HepG2 (cell line): ENCODE results near the gene PRR20G. TPM values are rescaled to one million over a fixed set of nuclear protein-coding genes. Genes with fewer than 3 reads are reported as not detected.

Experiments used
- ATAC-seq: fragments of 200-7000 bp; cut with Tn5 transposase; 3 replicates; pipeline ENCODE4 v1.9.1; 2020; ENCODE audit warnings: mild to moderate bottlenecking, moderate library complexity
- BruUV-seq: library from RNA; stranded (reverse); fragments of 400-500 nt; replicated peaks from 2 replicates; lab custom pipeline; 2021; lab: Mats Ljungman, UMichigan
- CTCF ChIA-PET: fragments of 300-600 bp; formaldehyde crosslinking; extraction: SDS; loops from one replicate; lab custom pipeline; 2021; ENCODE audit warnings: low total read pairs, inconsistent platforms, low intra/inter-chr PET ratio; lab: Yijun Ruan, JAX
- POLR2A ChIA-PET: fragments of 350-600 bp; sonication (Branson Sonifier 250); formaldehyde crosslinking; loops from one replicate; lab custom pipeline; 2020; ENCODE audit warnings: antibody characterized with exemption, inconsistent platforms; lab: Yijun Ruan, JAX
- DNase-seq: peaks from one replicate; pipeline ENCODE4 v3.0.0-alpha.2; 2015; ENCODE audit warnings: low spot score
- FAIRE-seq: peaks from 3 replicates; lab custom pipeline; 2011; peaks lifted over from hg19 to GRCh38; lab: Jason Lieb, UNC
- H2AFZ ChIP-seq: one replicate; pipeline ENCODE4 v1.6.1; 2011; ENCODE audit warnings: low read length, inconsistent platforms
- H3K27ac ChIP-seq: fragments of 300-600 bp; 3 replicates; pipeline ENCODE4 v1.8.0; 2011; ENCODE audit warnings: mixed run types, mild to moderate bottlenecking, mixed read lengths, low read length, inconsistent platforms; ENCODE audit not compliant: insufficient read depth; ENCODE audit errors: extremely low read length
- H3K27me3 ChIP-seq, 2 experiments: fragments of 200-600 bp in 1 of 2; 2 replicates in 1 of 2; 3 replicates in 1 of 2; pipeline versions ENCODE4 v1.6.0 to v1.8.0; 2011; ENCODE audit warnings: low read length in 2 of 2, mild to moderate bottlenecking in 2 of 2, moderate library complexity in 2 of 2, inconsistent platforms in 1 of 2; ENCODE audit not compliant: insufficient read depth in 2 of 2, control insufficient read depth in 1 of 2
- H3K36me3 ChIP-seq, 2 experiments: fragments of 200-600 bp in 1 of 2; replicated peaks in 1 of 2; 2 replicates in 1 of 2; 3 replicates in 1 of 2; pipeline versions ENCODE4 v1.5.1 to v1.8.0; 2011; ENCODE audit warnings: low read length in 2 of 2, inconsistent platforms in 1 of 2; ENCODE audit not compliant: insufficient read depth in 2 of 2, control insufficient read depth in 1 of 2
- H3K4me1 ChIP-seq: 2 replicates; pipeline ENCODE4 v1.5.1; 2012; ENCODE audit warnings: low read length, inconsistent platforms; ENCODE audit not compliant: insufficient read depth
- H3K4me2 ChIP-seq: 2 replicates; pipeline ENCODE4 v1.6.0; 2011; ENCODE audit warnings: low read depth, low read length, inconsistent platforms
- H3K4me3 ChIP-seq, 3 experiments: fragments of 200-600 bp in 1 of 3; sonication (generic), shearing (Covaris generic) in 1 of 3; replicated peaks in 1 of 3; 2 replicates each; pipeline ENCODE4 v1.5.1; 2011 to 2016; ENCODE audit warnings: low read length in 3 of 3, inconsistent platforms in 2 of 3, low read depth in 2 of 3, mild to moderate bottlenecking in 2 of 3, control low read depth in 1 of 3, mixed read lengths in 1 of 3; ENCODE audit not compliant: insufficient read depth in 1 of 3
- H3K79me2 ChIP-seq: one replicate; pipeline ENCODE4 v1.6.1; 2011; ENCODE audit warnings: low read length, inconsistent platforms; ENCODE audit not compliant: insufficient read depth
- H3K9ac ChIP-seq: 2 replicates; pipeline ENCODE4 v1.6.0; 2011; ENCODE audit warnings: mild to moderate bottlenecking, low read depth, low read length, inconsistent platforms; ENCODE audit not compliant: insufficient read depth
- H3K9me3 ChIP-seq: 2 replicates; pipeline ENCODE4 v1.5.1; 2012; ENCODE audit warnings: mild to moderate bottlenecking, low read length
- H4K20me1 ChIP-seq: 2 replicates; pipeline ENCODE4 v1.6.0; 2011; ENCODE audit warnings: inconsistent platforms, mild to moderate bottlenecking, low read length, moderate library complexity; ENCODE audit not compliant: insufficient read depth
- CCAR2 ChIP-seq: fragments of 200-400 bp; formaldehyde crosslinking; optimal IDR thresholded peaks from 2 replicates; pipeline ENCODE3; 2018; ENCODE audit warnings: low read depth, mild to moderate bottlenecking, low read length, moderate library complexity
- E2F2 ChIP-seq: sonication (generic); formaldehyde crosslinking; IDR thresholded peaks from 2 replicates; pipeline ENCODE4 v1.4.0; 2020; ENCODE audit warnings: missing genetic modification reagents, borderline replicate concordance
- FLYWCH1 ChIP-seq: sonication (generic); formaldehyde crosslinking; IDR thresholded peaks from 2 replicates; pipeline ENCODE4 v1.8.1; 2023; ENCODE audit warnings: mild to moderate bottlenecking, missing genetic modification reagents
- GLI4 ChIP-seq: sonication (generic); formaldehyde crosslinking; IDR thresholded peaks from 2 replicates; pipeline ENCODE4 v1.5.1; 2020; ENCODE audit warnings: missing genetic modification reagents, mild to moderate bottlenecking, moderate library complexity, borderline replicate concordance
- NCOA2 ChIP-seq: sonication (generic); formaldehyde crosslinking; IDR thresholded peaks from 2 replicates; pipeline ENCODE4 v1.8.0; 2022; ENCODE audit warnings: inconsistent platforms
- SIX4 ChIP-seq: sonication (generic); formaldehyde crosslinking; IDR thresholded peaks from 2 replicates; pipeline ENCODE4 v1.4.0; 2020; ENCODE audit warnings: missing genetic modification reagents
- SP140L ChIP-seq: sonication (generic); formaldehyde crosslinking; IDR thresholded peaks from 2 replicates; pipeline ENCODE4 v1.4.0; 2020; ENCODE audit warnings: missing genetic modification reagents, borderline replicate concordance
- ZBTB43 ChIP-seq: sonication (generic); formaldehyde crosslinking; conservative IDR thresholded peaks from 2 replicates; pipeline ENCODE4 v1.4.0; 2020; ENCODE audit warnings: missing genetic modification reagents
- ZNF18 ChIP-seq: sonication (generic); formaldehyde crosslinking; IDR thresholded peaks from 2 replicates; pipeline ENCODE4 v1.8.0; 2022; ENCODE audit warnings: mild to moderate bottlenecking, missing genetic modification reagents; ENCODE audit not compliant: insufficient replicate concordance
- ZNF280B ChIP-seq: sonication (generic); formaldehyde crosslinking; IDR thresholded peaks from 2 replicates; pipeline ENCODE4 v1.5.0; 2020; ENCODE audit warnings: missing genetic modification reagents, mild to moderate bottlenecking, borderline replicate concordance
- ZNF414 ChIP-seq: sonication (generic); formaldehyde crosslinking; IDR thresholded peaks from 2 replicates; pipeline ENCODE4 v1.5.0; 2020; ENCODE audit warnings: missing genetic modification reagents
- ZNF558 ChIP-seq: sonication (generic); formaldehyde crosslinking; IDR thresholded peaks from 2 replicates; pipeline ENCODE4 v1.9.0; 2022; ENCODE audit warnings: mild to moderate bottlenecking, missing genetic modification reagents, borderline replicate concordance
- ZSCAN21 ChIP-seq: sonication (generic); formaldehyde crosslinking; IDR thresholded peaks from 2 replicates; pipeline ENCODE4 v1.8.0; 2022; ENCODE audit warnings: mild to moderate bottlenecking, missing genetic modification reagents, moderate library complexity, borderline replicate concordance
- WGBS: methylation state at CpG from one replicate; pipeline ENCODE4 v1.1.6; 2017; ENCODE audit warnings: low lambda C conversion rate; 5-methylcytosine and 5-hydroxymethylcytosine counted together
- in situ Hi-C: cut with HindIII; loops from 2 replicates; pipeline ENCODE4 v1.10.0; 2017; ENCODE audit warnings: low pct_unique_long_range_greater_than_20kb; ENCODE audit not compliant: extremely low pct_ligation_motif_present
- intact Hi-C: fragments of 100-400 bp; cut with micrococcal nuclease; formaldehyde crosslinking; loops from one replicate; pipeline ENCODE4 v1.10.0; 2022; ENCODE audit not compliant: unreplicated experiment
- polyA plus RNA-seq, 8 experiments: library from polyadenylated mRNA; depleted of rRNA in 3 of 8; stranded (reverse) in 7 of 8; unstranded in 1 of 8; fragments of >200 nt; fragmentation: Illumina TruSeq in 4 of 8; extraction: Trizol in 4 of 8; gene quantifications; 2 replicates each; pipeline versions ENCODE4 v1.2.1 to v1.2.3, GENCODE V29; 2011 to 2016; ENCODE audit warnings: low read depth in 4 of 8, missing spikeins in 1 of 8, mixed read lengths in 1 of 8; ENCODE audit not compliant: insufficient read depth in 1 of 8
- total RNA-seq, 5 experiments: library from RNA; depleted of rRNA; stranded (reverse); fragments of >200 nt; fragmentation: Illumina TruSeq; extraction: Trizol; gene quantifications; 2 replicates each; pipeline ENCODE4 v1.2.3, GENCODE V29; 2016; ENCODE audit warnings: low read depth in 1 of 5

Gene PRR20G
- total and polyA plus RNA-seq, 2 of the 13 experiments (the other 11 are each of a cell fraction or from before 2014, with no cell fraction given), result not detected

- no peak for TF ChIP-seq ZBTB43
Observed at GRCh38 chr3:127307112-127307835, 19.4 kb upstream of the PRR20G start (continued).

- Histone ChIP-seq H3K4me3 (no peak overlapping the region), H3K36me3 (no peaks in the 10 kb centered on the region), H3K27ac (no peak overlapping the region), H4K20me1 (no peaks in the 10 kb centered on the region), H3K4me1 (peaks cover 11% of the 10 kb centered on the region), H3K4me2 (no peak overlapping the region), H3K27me3 (peaks cover 8 to 18% of the 10 kb centered on the region in 2 experiments; a peak in 3 of 5 replicates)
- FAIRE-seq (no peak), DNase-seq (no peak)
- in situ Hi-C loops, result no loop called here
- CTCF ChIA-PET, result no interaction called here
- intact Hi-C loops, result no loop called here
- no TSS peak for BruUV-seq
- no peak for TF ChIP-seq CCAR2
- no peak for TF ChIP-seq SP140L (CRISPR knock-in tag)
- no peak for TF ChIP-seq E2F2
- no peak for TF ChIP-seq ZNF414 (CRISPR knock-in tag)
- no peak for TF ChIP-seq SIX4 (CRISPR knock-in tag)
- TF ChIP-seq ZSCAN21 (CRISPR knock-in tag), result no peak
- no peak for TF ChIP-seq ZNF280B (CRISPR knock-in tag)
- no peak for TF ChIP-seq FLYWCH1 (CRISPR knock-in tag)
- no peak for TF ChIP-seq GLI4 (CRISPR knock-in tag)
- no peak for TF ChIP-seq ZNF18 (CRISPR knock-in tag)
- no peak for TF ChIP-seq ZNF558
- no peak for TF ChIP-seq NCOA2 (CRISPR knock-in tag)
- TF ChIP-seq, all 625 proteins: peak for 0
- Histone ChIP-seq H2AFZ (no peak overlapping the region), H3K9ac (no peak overlapping the region), H3K9me3 (no peaks in the 10 kb centered on the region), H3K79me2 (no peaks in the 10 kb centered on the region)
- WGBS, result 26% methylated on average over 7 of the region's 18 CpGs
- ATAC-seq, result no peak
- POLR2A ChIA-PET, result no interaction called here
Observed at GRCh38 chr3:127306361-127307111, 18.7 kb upstream of the PRR20G start.
